C4-2B (cell line): ENCODE measurements around the gene PIGB.

Experiments used
- H3K27ac ChIP-seq: fragments of 450-650 bp; 2 replicates; pipeline ENCODE4 v1.5.1; 2017
- CTCF ChIP-seq: fragments of 450-650 bp; conservative IDR thresholded peaks from 2 replicates; pipeline ENCODE4 v1.5.1; 2017; ENCODE audit warnings: mild to moderate bottlenecking
- ZFX ChIP-seq: fragments of 450-650 bp; IDR thresholded peaks from 2 replicates; pipeline ENCODE4 v1.6.1; 2017

The PIGB gene

GRCh38 chr15:55320238-55320550 lies 1.2 kb downstream of the PIGB start:
- TF ChIP-seq ZFX (no peak), CTCF (no peak)
- H3K27ac ChIP-seq: no peak overlapping the region

- H3K27ac ChIP-seq: no peak overlapping the region
- TF ChIP-seq CTCF: no peak
- TF ChIP-seq ZFX: no peak
Observed at GRCh38 chr15:55320963-55321362, 1.9 kb downstream of the PIGB start.

- TF ChIP-seq ZFX (no peak), CTCF (no peak)
- no peak overlapping the region for H3K27ac ChIP-seq
Observed at GRCh38 chr15:55322467-55322866, 3.4 kb downstream of the PIGB start.

GRCh38 chr15:55327387-55327786 lies 8.4 kb downstream of the PIGB start:
- no peak overlapping the region for H3K27ac ChIP-seq
- TF ChIP-seq CTCF (no peak), ZFX (no peak)

- TF ChIP-seq CTCF: no peak
- TF ChIP-seq ZFX: no peak
- H3K27ac ChIP-seq: no peak overlapping the region
Observed at GRCh38 chr15:55334371-55334770, 15.3 kb downstream of the PIGB start.

GRCh38 chr15:55334997-55335396 lies 16.0 kb downstream of the PIGB start:
- H3K27ac ChIP-seq: no peak overlapping the region
- TF ChIP-seq ZFX (no peak), CTCF (no peak)

- no peak overlapping the region for H3K27ac ChIP-seq
- TF ChIP-seq ZFX: no peak
- TF ChIP-seq CTCF: no peak
Observed at GRCh38 chr15:55337160-55337559, 18.1 kb downstream of the PIGB start.

GRCh38 chr15:55343168-55343567 lies 24.1 kb downstream of the PIGB start:
- H3K27ac ChIP-seq: no peak overlapping the region
- TF ChIP-seq ZFX: no peak
- TF ChIP-seq CTCF: no peak
